Myometrial cell (primary cell): ENCODE results near the gene PCDH9. TPM values are rescaled to one million over a fixed set of nuclear protein-coding genes. Genes with fewer than 3 reads are reported as not detected.

Source experiments
- total RNA-seq: library from RNA; depleted of rRNA; stranded (reverse); fragments of >200 nt; gene quantifications from 2 replicates; pipeline ENCODE4 v1.2.3, GENCODE V29; 2015

Gene PCDH9
- total RNA-seq: 3.7 TPM in 2 replicates

DNA sequence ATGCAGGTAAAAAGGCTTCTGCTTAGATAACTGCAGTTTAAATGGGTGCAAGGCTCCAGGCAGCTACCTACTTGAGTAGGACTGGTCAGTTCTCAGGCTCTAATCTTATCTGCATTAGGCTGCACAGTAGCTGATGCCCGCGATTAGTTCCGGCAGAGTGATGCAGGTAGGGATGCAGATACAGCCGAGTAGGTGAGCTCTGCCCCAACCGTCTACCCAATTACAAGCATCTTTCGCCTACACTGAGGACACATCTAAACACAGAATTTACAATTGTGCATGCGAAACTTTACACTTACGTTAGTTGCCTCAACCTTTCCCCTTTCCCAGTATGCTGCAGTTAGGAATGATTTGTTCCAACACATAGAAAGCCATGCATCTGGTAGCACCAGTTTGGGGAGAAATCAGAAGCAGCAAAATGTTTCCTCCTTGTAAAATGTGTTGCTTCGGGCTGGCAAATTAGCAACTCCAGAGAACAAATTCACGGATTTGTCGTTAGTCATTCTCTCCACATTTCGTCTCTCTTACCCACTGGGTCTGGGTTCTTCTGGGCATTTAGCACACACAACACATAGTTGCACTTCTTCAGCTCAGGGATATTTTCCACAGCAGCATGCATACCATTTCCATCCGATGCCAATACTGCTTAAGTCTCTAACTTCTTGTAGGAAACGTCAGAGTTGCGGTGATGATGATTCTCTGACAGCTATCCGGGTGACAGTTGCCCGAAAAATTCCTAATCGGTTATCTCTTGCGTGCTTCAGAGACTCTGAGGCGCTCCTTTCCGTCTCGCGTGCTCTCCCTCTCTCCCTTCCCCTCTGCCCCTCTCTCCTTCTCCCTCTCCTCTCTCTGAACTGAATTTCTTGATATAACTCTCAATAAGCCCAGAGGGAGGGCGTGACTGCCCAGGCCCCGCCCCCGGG is at the start of gene PCDH9:
PCDH9 (minus strand) TSS at position 856 of the 923 bp plus-strand sequence. CDS start 1,896 bp downstream, outside the sequence.

